GM18511 (cell line): ENCODE measurements around the gene PCSK5.

Experiments
- ATAC-seq: cut with Tn5 transposase; IDR thresholded peaks from one replicate; pipeline ENCODE4 v1.9.1; 2021; ENCODE audit warnings: mild to moderate bottlenecking, moderate library complexity; ENCODE audit not compliant: unreplicated experiment

PCSK5 gene

GRCh38 chr9:76115396-76115795 lies 224.9 kb downstream of the PCSK5 start:
- ATAC-seq, result no peak

GRCh38 chr9:76115982-76116646 lies 225.6 kb downstream of the PCSK5 start:
- ATAC-seq, result no peak

- no peak for ATAC-seq
Measured at GRCh38 chr9:76116913-76117312, 226.4 kb downstream of the PCSK5 start.

- no peak for ATAC-seq
Measured at GRCh38 chr9:76127637-76128036, 237.2 kb downstream of the PCSK5 start.

- ATAC-seq, result no peak
Measured at GRCh38 chr9:76135902-76136301, 245.4 kb downstream of the PCSK5 start.

GRCh38 chr9:76136986-76137385 lies 246.5 kb downstream of the PCSK5 start:
- ATAC-seq, result no peak

GRCh38 chr9:76137931-76138330 lies 247.5 kb downstream of the PCSK5 start:
- no peak for ATAC-seq

- no peak for ATAC-seq
Measured at GRCh38 chr9:76138360-76138759, 247.9 kb downstream of the PCSK5 start.

- ATAC-seq, result no peak
Measured at GRCh38 chr9:76143834-76144233, 253.4 kb downstream of the PCSK5 start.

- ATAC-seq, result no peak
Measured at GRCh38 chr9:76150013-76150412, 259.5 kb downstream of the PCSK5 start.

- no peak for ATAC-seq
Measured at GRCh38 chr9:76151267-76151666, 260.8 kb downstream of the PCSK5 start.

- no peak for ATAC-seq
Measured at GRCh38 chr9:76153339-76153738, 262.9 kb downstream of the PCSK5 start.

GRCh38 chr9:76153902-76154629 lies 263.6 kb downstream of the PCSK5 start:
- no peak for ATAC-seq

- no peak for ATAC-seq
Measured at GRCh38 chr9:76155361-76155760, 264.9 kb downstream of the PCSK5 start.

- ATAC-seq, result no peak
Measured at GRCh38 chr9:76158713-76159112, 268.2 kb downstream of the PCSK5 start.

GRCh38 chr9:76159293-76159926 lies 268.9 kb downstream of the PCSK5 start:
- no peak for ATAC-seq

- no peak for ATAC-seq
Measured at GRCh38 chr9:76161106-76161505, 270.6 kb downstream of the PCSK5 start.

- ATAC-seq, result no peak
Measured at GRCh38 chr9:76161541-76161940, 271.1 kb downstream of the PCSK5 start.

- ATAC-seq, result no peak
Measured at GRCh38 chr9:76162086-76162730, 271.7 kb downstream of the PCSK5 start.

GRCh38 chr9:76162751-76163500 lies 272.5 kb downstream of the PCSK5 start:
- ATAC-seq, result no peak

GRCh38 chr9:76166526-76166925 lies 276.1 kb downstream of the PCSK5 start:
- no peak for ATAC-seq
